Adrenal gland (tissue), 12 donors: Measurements from ENCODE around the gene TSHZ2. TPM values are rescaled to one million over a fixed set of nuclear protein-coding genes. Genes with fewer than 3 reads are reported as not detected.

Experiments
- DNase-seq, 7 donors: peaks; one replicate each; pipeline ENCODE4 v3.0.0-alpha.2; 2019 to 2020
- H3K27ac ChIP-seq, 5 donors: fragments of 200-600 bp; sonication (generic) in 4 of 5; 1 replicate in 3 of 5; 2 replicates in 2 of 5; pipeline versions ENCODE4 v1.5.1 to v1.8.0; 2016 to 2020; ENCODE audit warnings: mild to moderate bottlenecking in 1 of 5
- H3K27me3 ChIP-seq: fragments of 200-600 bp; 2 replicates; pipeline ENCODE4 v1.8.0; 2021
- H3K36me3 ChIP-seq, 2 donors: fragments of 200-600 bp; replicated peaks in 1 of 2; 1 replicate in 1 of 2; 2 replicates in 1 of 2; pipeline versions ENCODE4 v1.5.1 to v1.8.0; 2018 to 2022
- H3K4me1 ChIP-seq, 2 donors: fragments of 200-600 bp; replicated peaks in 1 of 2; 1 replicate in 1 of 2; 2 replicates in 1 of 2; pipeline versions ENCODE4 v1.5.1 to v1.8.0; 2018 to 2021
- H3K4me3 ChIP-seq, 4 donors: fragments of 200-600 bp; sonication (generic) in 3 of 4; one replicate each; pipeline ENCODE4 v1.5.1; 2016 to 2018
- H3K9me3 ChIP-seq, 3 donors: fragments of 200-600 bp; sonication (generic) in 1 of 3; replicated peaks in 1 of 3; 1 replicate in 2 of 3; 2 replicates in 1 of 3; pipeline versions ENCODE4 v1.5.1 to v1.8.0; 2016 to 2021
- POLR2A ChIP-seq, 2 donors: fragments of 450-650 bp; IDR thresholded peaks; one replicate each; pipeline ENCODE4 v1.6.1; 2017; ENCODE audit warnings: antibody characterized with exemption in 2 of 2, mild to moderate bottlenecking in 2 of 2, moderate library complexity in 1 of 2
- WGBS, 4 donors: extraction: QIAGEN DNeasy Blood & Tissue Kit in 2 of 4; methylation state at CpG; one replicate each; pipeline versions ENCODE4 v1.1.5 to v1.1.7; 2013 to 2017; 5-methylcytosine and 5-hydroxymethylcytosine counted together
- intact Hi-C, 2 donors: fragments of 100-400 bp; cut with DNase I; formaldehyde crosslinking; loops; one replicate each; pipeline versions ENCODE4 v1.14.1 to v1.15.0; 2022 to 2023
- polyA plus RNA-seq, 3 donors: library from polyadenylated mRNA; stranded (reverse); fragments of 200-250 nt in 2 of 3; fragments of 350-450 nt in 1 of 3; fragmentation: Illumina TruSeq in 1 of 3; extraction: RNeasy Lipid Tissue Mini Kit (QIAGEN cat#74804) in 1 of 3; gene quantifications; one replicate each; pipeline ENCODE4 v1.2.3, GENCODE V29; 2013 to 2014
- total RNA-seq, 9 donors: library from RNA; depleted of rRNA in 4 of 9; stranded (reverse); fragments of >200 nt in 4 of 9; fragments of 120-200 nt in 1 of 9; fragmentation: NEBNext Ultra II Directional in 1 of 9; extraction: Animal tissue kit (Norgen Biotek cat#: 25700) in 1 of 9; gene quantifications; one replicate each; pipeline versions ENCODE4 v1.1.0 to v1.2.4, GENCODE V29; 2013 to 2023
- TF ChIP-seq, protein P1 (sequence below), 6 experiments: fragments of 450-650 bp in 4 of 6; fragments of 200-600 bp in 2 of 6; sonication (generic) in 1 of 6; IDR thresholded peaks; 1 replicate in 5 of 6; 2 replicates in 1 of 6; pipeline versions ENCODE4 v1.5.1 to v1.8.0; 2016 to 2021; ENCODE audit warnings: antibody characterized with exemption in 6 of 6, mild to moderate bottlenecking in 2 of 6, moderate library complexity in 1 of 6
- donor health status: healthy with polysubstance abuse.
- donor health status: Bipolar disorder and iron deficiency.
- donor health status: DM: yes; HTN: yes; CAD: no.
- donor health status: DM: no; HTN: no; CAD: no.
- donor health status: DM: no; HTN: no; CAD: no.
- donor health status: DM: yes; HTN: yes; CAD: no.

TSHZ2 gene
- total and polyA plus RNA-seq, 12 donors: 20.5 to 87.1 (median 52.4) TPM

- Histone ChIP-seq H3K27me3 (no peaks in the 10 kb centered on the region), H3K9me3 (no peaks in the 10 kb centered on the region), H3K4me1 (peaks cover 0 to 13% of the 10 kb centered on the region in 2 donors), H3K36me3 (no peaks in the 10 kb centered on the region), H3K4me3 (no peak overlapping the region), H3K27ac (no peak overlapping the region)
- intact Hi-C loops: loop anchor here in 1 of 2 donors (10.0 kb wide), 1 partner anchor 323 kb away; no protein-coding TSS in a partner anchor
- WGBS, 4 donors: 92 to 98% (median 96%) methylated on average over 3 of the region's 3 CpGs
- TF ChIP-seq, protein P1, sequence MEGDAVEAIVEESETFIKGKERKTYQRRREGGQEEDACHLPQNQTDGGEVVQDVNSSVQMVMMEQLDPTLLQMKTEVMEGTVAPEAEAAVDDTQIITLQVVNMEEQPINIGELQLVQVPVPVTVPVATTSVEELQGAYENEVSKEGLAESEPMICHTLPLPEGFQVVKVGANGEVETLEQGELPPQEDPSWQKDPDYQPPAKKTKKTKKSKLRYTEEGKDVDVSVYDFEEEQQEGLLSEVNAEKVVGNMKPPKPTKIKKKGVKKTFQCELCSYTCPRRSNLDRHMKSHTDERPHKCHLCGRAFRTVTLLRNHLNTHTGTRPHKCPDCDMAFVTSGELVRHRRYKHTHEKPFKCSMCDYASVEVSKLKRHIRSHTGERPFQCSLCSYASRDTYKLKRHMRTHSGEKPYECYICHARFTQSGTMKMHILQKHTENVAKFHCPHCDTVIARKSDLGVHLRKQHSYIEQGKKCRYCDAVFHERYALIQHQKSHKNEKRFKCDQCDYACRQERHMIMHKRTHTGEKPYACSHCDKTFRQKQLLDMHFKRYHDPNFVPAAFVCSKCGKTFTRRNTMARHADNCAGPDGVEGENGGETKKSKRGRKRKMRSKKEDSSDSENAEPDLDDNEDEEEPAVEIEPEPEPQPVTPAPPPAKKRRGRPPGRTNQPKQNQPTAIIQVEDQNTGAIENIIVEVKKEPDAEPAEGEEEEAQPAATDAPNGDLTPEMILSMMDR (IDR thresholded peaks at IDR 0.05): no peak
- no peak for TF ChIP-seq POLR2A (IDR thresholded peaks at IDR 0.05)
- no peak for DNase-seq
These were observed 249.6 kb downstream of the TSHZ2 start for GRCh38 chr20:53221731-53222130.

GRCh38 chr20:53222416-53222815, 250.3 kb downstream of the TSHZ2 start:
- 75 to 93% (median 88%) methylated on average over 4 of the region's 4 CpGs for WGBS, 4 donors

DNA sequence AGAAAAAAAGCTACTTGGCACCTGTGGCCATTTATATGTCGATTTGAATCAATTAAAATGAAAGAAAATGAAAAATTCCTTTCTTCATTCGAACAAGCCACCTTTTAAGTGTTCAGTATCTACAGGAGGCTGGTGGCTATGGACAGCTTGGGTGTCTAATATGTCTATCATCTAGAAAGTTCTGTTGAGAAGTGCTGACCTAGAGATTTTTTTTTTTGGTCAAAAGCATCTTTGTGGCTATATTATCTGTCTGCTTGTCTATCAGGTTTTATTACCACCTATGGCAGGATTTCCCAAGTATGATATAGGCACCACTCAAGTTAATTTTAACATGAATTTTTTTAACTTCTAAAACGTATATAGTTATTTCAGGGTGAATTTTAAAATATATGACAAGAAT, 250.8 kb downstream of the TSHZ2 start:
- TF ChIP-seq, protein P1 (IDR thresholded peaks at IDR 0.05): no peak
- no peak for TF ChIP-seq POLR2A (IDR thresholded peaks at IDR 0.05)
- H3K4me3 ChIP-seq: no peak overlapping the region
- 85 to 96% (median 93%) methylated on average over 3 of the region's 3 CpGs for WGBS, 4 donors
- no peak for DNase-seq
- peaks cover 0 to 14% of the 10 kb centered on the region in 2 donors for H3K4me1 ChIP-seq
- H3K27me3 ChIP-seq: no peaks in the 10 kb centered on the region
- H3K27ac ChIP-seq: no peak overlapping the region
- H3K36me3 ChIP-seq: no peaks in the 10 kb centered on the region
- H3K9me3 ChIP-seq: no peaks in the 10 kb centered on the region
- intact Hi-C loops: loop anchor here in 1 of 2 donors (10.0 kb wide), 1 partner anchor 322 kb away; no protein-coding TSS in a partner anchor

More at GRCh38 chr20:53222416-53222815, 250.3 kb downstream of the TSHZ2 start:
- TF ChIP-seq, protein P1 (IDR thresholded peaks at IDR 0.05): no peak
- TF ChIP-seq POLR2A (IDR thresholded peaks at IDR 0.05): no peak
- intact Hi-C loops: loop anchor here in 1 of 2 donors (10.0 kb wide), 1 partner anchor 322 kb away; no protein-coding TSS in a partner anchor
- Histone ChIP-seq H3K27me3 (no peaks in the 10 kb centered on the region), H3K4me3 (no peak overlapping the region), H3K9me3 (no peaks in the 10 kb centered on the region), H3K27ac (no peak overlapping the region), H3K36me3 (no peaks in the 10 kb centered on the region), H3K4me1 (peaks cover 0 to 14% of the 10 kb centered on the region in 2 donors)
- no peak for DNase-seq

DNA sequence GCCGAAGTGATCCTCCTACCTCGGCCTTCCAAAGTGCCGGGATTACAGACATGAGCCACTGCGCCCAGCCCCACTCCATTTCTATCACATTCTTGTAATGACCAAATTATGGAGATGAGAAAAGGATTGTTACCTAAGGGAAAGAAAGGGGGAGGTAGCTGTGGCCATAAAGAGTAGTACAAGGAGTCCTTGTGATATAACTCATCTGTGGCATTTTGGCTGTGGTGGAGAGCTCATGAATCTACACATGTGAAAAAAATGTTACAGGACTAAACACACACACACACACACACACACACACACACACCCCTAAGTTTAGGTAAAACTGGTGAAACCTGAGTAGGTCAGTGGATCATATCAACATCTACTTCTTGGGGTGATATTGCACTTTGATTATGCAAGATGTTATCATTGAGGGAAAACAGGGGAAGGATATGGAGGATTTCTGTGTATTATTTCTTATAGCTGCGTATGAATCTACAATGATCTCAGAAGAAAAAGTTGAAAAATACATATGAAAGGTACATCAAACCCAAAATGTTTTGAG, 251.5 kb downstream of the TSHZ2 start:
- Histone ChIP-seq H3K27ac (peak overlapping the region in 1 of 5 donors; percentile 35), H3K27me3 (no peaks in the 10 kb centered on the region), H3K36me3 (no peaks in the 10 kb centered on the region), H3K4me3 (no peak overlapping the region), H3K9me3 (no peaks in the 10 kb centered on the region), H3K4me1 (peaks cover 0 to 14% of the 10 kb centered on the region in 2 donors)
- intact Hi-C loops: loop anchor here in 1 of 2 donors (10.0 kb wide), 1 partner anchor 321 kb away; no protein-coding TSS in a partner anchor
- 87 to 100% (median 98%) methylated on average over 5 of the region's 5 CpGs for WGBS, 4 donors
- DNase-seq: no peak
- TF ChIP-seq, protein P1 (IDR thresholded peaks at IDR 0.05): no peak
